ENCODE results near the gene NTF3. TPM values are rescaled to one million over a fixed set of nuclear protein-coding genes. Genes with fewer than 3 reads are reported as not detected.

Gene NTF3
- total RNA-seq, 1 experiment from 2014 or later, result not detected

DNA sequence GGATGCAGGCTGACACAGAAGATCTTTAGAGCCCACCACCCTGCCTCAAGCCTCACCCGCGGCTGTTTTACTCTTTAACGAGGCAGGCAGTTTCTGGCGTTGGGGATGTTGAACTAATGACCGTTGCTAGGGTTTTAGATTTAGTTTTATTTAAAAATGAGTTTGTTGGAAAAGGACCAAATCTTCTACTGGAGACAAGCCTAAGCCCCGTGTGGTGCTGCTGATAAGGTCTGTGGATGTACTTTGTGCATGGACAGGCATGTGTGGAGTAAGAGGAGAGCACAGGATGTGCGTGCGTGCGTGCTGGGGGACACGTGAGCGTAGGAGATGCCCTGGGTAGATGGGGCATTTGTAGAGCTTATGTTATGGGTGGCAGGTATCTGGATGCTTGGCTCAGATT, 5.7 kb downstream of the NTF3 start:
- no peaks in the 10 kb centered on the region for H3K9me3 ChIP-seq (ENCODE audit: control insufficient read depth, insufficient read depth, low read depth, low read length)
- in situ Hi-C loops (cut with HindIII; ENCODE audit: low pct_unique_long_range_greater_than_20kb, low sequenced_read_pairs), result no loop called here
- H3K27me3 ChIP-seq (ENCODE audit: control insufficient read depth, insufficient read depth, low read length), result no peaks in the 10 kb centered on the region; the same call in 1 of the 2 replicates
- intact Hi-C loops (cut with micrococcal nuclease; ENCODE audit: unreplicated experiment), result no loop called here
- BruUV-seq (replicated peaks), result no TSS peak
- CTCF ChIA-PET, result no interaction called here
- no peak for DNase-seq (ENCODE audit: low read depth, low spot score)
- ATAC-seq, result no peak
- no peaks in the 10 kb centered on the region for H3K36me3 ChIP-seq (ENCODE audit: control insufficient read depth, insufficient read depth, low read length)
- no peak overlapping the region for H3K27ac ChIP-seq (ENCODE audit: low read length)
- no peak overlapping the region for H3K4me3 ChIP-seq (ENCODE audit: low read depth in 2 of 2, low read length in 2 of 2)
- TF ChIP-seq TCF7L2 (IDR thresholded peaks at IDR 0.05; ENCODE audit: low read depth, low read length) (no peak), SIN3A (IDR thresholded peaks at IDR 0.05; ENCODE audit: borderline replicate concordance, insufficient read depth, low read depth, low read length) (no peak), POLR2AphosphoS5 (IDR thresholded peaks at IDR 0.05; ENCODE audit: low read depth, low read length) (no peak)
- TF ChIP-seq, protein P1, sequence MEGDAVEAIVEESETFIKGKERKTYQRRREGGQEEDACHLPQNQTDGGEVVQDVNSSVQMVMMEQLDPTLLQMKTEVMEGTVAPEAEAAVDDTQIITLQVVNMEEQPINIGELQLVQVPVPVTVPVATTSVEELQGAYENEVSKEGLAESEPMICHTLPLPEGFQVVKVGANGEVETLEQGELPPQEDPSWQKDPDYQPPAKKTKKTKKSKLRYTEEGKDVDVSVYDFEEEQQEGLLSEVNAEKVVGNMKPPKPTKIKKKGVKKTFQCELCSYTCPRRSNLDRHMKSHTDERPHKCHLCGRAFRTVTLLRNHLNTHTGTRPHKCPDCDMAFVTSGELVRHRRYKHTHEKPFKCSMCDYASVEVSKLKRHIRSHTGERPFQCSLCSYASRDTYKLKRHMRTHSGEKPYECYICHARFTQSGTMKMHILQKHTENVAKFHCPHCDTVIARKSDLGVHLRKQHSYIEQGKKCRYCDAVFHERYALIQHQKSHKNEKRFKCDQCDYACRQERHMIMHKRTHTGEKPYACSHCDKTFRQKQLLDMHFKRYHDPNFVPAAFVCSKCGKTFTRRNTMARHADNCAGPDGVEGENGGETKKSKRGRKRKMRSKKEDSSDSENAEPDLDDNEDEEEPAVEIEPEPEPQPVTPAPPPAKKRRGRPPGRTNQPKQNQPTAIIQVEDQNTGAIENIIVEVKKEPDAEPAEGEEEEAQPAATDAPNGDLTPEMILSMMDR (IDR thresholded peaks at IDR 0.05), result no peak
- TF ChIP-seq, protein P2, sequence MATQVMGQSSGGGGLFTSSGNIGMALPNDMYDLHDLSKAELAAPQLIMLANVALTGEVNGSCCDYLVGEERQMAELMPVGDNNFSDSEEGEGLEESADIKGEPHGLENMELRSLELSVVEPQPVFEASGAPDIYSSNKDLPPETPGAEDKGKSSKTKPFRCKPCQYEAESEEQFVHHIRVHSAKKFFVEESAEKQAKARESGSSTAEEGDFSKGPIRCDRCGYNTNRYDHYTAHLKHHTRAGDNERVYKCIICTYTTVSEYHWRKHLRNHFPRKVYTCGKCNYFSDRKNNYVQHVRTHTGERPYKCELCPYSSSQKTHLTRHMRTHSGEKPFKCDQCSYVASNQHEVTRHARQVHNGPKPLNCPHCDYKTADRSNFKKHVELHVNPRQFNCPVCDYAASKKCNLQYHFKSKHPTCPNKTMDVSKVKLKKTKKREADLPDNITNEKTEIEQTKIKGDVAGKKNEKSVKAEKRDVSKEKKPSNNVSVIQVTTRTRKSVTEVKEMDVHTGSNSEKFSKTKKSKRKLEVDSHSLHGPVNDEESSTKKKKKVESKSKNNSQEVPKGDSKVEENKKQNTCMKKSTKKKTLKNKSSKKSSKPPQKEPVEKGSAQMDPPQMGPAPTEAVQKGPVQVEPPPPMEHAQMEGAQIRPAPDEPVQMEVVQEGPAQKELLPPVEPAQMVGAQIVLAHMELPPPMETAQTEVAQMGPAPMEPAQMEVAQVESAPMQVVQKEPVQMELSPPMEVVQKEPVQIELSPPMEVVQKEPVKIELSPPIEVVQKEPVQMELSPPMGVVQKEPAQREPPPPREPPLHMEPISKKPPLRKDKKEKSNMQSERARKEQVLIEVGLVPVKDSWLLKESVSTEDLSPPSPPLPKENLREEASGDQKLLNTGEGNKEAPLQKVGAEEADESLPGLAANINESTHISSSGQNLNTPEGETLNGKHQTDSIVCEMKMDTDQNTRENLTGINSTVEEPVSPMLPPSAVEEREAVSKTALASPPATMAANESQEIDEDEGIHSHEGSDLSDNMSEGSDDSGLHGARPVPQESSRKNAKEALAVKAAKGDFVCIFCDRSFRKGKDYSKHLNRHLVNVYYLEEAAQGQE (IDR thresholded peaks at IDR 0.05; ENCODE audit: insufficient read depth in 1 of 2, low read depth in 2 of 2, low read length in 1 of 2), result no peak
- no peaks in the 10 kb centered on the region for H3K4me1 ChIP-seq (ENCODE audit: control insufficient read depth, insufficient read depth, low read length)
- POLR2A ChIA-PET, result no interaction called here

DNA sequence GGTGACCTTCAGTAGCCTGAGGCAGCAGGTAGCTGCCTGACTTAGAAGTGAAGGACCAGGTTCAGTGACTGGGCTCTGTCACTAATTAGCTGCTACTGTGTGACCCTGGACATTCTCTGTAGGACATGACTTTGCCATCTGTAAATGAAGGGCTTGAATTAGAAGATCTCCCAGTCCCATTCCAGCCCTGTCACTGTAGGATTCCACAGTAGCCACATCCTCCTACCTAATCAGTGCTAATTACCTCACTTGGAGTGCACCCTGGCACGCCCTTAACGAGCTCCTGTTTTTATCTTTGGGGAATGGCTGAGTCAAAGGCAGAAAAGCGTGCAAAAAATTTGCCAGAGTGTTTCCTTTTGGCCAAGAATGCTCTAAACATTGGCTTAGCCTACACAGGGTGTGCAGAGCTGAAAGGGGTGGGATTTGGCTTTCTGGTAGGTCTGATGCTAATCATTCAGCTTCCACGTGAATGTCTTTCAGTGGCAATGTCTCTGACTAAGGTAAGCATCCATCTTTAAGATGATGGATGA, 6.8 kb downstream of the NTF3 start:
- POLR2A ChIA-PET, result no interaction called here
- ATAC-seq, result no peak
- CTCF ChIA-PET, result no interaction called here
- BruUV-seq (replicated peaks), result no TSS peak
- no peaks in the 10 kb centered on the region for H3K36me3 ChIP-seq (ENCODE audit: control insufficient read depth, insufficient read depth, low read length)
- no peak overlapping the region for H3K27ac ChIP-seq (ENCODE audit: low read length)
- no peaks in the 10 kb centered on the region; the same call in 1 of the 2 replicates for H3K27me3 ChIP-seq (ENCODE audit: control insufficient read depth, insufficient read depth, low read length)
- TF ChIP-seq POLR2AphosphoS5 (IDR thresholded peaks at IDR 0.05; ENCODE audit: low read depth, low read length), result no peak
- TF ChIP-seq SIN3A (IDR thresholded peaks at IDR 0.05; ENCODE audit: borderline replicate concordance, insufficient read depth, low read depth, low read length), result no peak
- TF ChIP-seq TCF7L2 (IDR thresholded peaks at IDR 0.05; ENCODE audit: low read depth, low read length), result no peak
- TF ChIP-seq, protein P2 (IDR thresholded peaks at IDR 0.05; ENCODE audit: insufficient read depth in 1 of 2, low read depth in 2 of 2, low read length in 1 of 2), result no peak
- TF ChIP-seq, protein P1 (IDR thresholded peaks at IDR 0.05), result no peak
- no peaks in the 10 kb centered on the region for H3K9me3 ChIP-seq (ENCODE audit: control insufficient read depth, insufficient read depth, low read depth, low read length)
- intact Hi-C loops (cut with micrococcal nuclease; ENCODE audit: unreplicated experiment) (no loop called here), in situ Hi-C loops (cut with HindIII; ENCODE audit: low pct_unique_long_range_greater_than_20kb, low sequenced_read_pairs) (no loop called here)
- no peaks in the 10 kb centered on the region for H3K4me1 ChIP-seq (ENCODE audit: control insufficient read depth, insufficient read depth, low read length)
- DNase-seq (ENCODE audit: low read depth, low spot score), result no peak
- no peak overlapping the region for H3K4me3 ChIP-seq (ENCODE audit: low read depth in 2 of 2, low read length in 2 of 2)

Data from Panc1 (cell line).